Breast epithelium (tissue), 3 donors: ENCODE measurements around the gene CCDC77.

Source experiments
- POLR2A ChIP-seq: fragments of 450-650 bp; IDR thresholded peaks from one replicate; pipeline ENCODE4 v1.6.1; 2016; ENCODE audit warnings: antibody characterized with exemption, mild to moderate bottlenecking, moderate library complexity
- TF ChIP-seq, protein P1 (sequence below), 3 donors: fragments of 450-650 bp; IDR thresholded peaks; one replicate each; pipeline ENCODE4 v1.5.1; 2016 to 2017; ENCODE audit warnings: antibody characterized with exemption in 3 of 3, mild to moderate bottlenecking in 3 of 3, moderate library complexity in 3 of 3

DNA sequence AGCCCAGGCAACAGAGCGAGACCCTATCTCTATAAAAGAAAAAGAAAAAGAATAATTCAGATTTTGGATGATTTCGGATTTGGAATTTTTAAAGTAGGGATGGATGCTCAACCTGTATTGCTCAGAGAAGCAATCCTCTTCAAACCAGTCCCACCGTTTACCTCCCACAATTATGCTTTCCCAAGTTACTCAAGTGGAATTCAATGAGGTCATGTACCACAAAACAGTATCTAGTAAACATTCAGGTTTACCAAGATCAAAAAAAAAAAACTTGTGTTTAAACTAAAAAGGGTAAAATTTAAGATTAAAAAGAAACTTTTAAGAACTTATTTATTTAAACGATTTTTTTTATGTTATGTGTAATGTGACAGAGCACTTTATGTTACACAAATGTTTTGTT, 14.8 kb upstream of the CCDC77 start:
- no peak for TF ChIP-seq POLR2A
- TF ChIP-seq, protein P1, sequence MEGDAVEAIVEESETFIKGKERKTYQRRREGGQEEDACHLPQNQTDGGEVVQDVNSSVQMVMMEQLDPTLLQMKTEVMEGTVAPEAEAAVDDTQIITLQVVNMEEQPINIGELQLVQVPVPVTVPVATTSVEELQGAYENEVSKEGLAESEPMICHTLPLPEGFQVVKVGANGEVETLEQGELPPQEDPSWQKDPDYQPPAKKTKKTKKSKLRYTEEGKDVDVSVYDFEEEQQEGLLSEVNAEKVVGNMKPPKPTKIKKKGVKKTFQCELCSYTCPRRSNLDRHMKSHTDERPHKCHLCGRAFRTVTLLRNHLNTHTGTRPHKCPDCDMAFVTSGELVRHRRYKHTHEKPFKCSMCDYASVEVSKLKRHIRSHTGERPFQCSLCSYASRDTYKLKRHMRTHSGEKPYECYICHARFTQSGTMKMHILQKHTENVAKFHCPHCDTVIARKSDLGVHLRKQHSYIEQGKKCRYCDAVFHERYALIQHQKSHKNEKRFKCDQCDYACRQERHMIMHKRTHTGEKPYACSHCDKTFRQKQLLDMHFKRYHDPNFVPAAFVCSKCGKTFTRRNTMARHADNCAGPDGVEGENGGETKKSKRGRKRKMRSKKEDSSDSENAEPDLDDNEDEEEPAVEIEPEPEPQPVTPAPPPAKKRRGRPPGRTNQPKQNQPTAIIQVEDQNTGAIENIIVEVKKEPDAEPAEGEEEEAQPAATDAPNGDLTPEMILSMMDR (IDR thresholded peaks at IDR 0.05), result no peak
